ENCODE data around the gene PTK7.

The PTK7 gene

GRCh38 chr6:43175676-43176422, 99.7 kb downstream of the PTK7 start:
- no peak overlapping the region for H3K4me3 ChIP-seq (ENCODE audit: low read depth, low read length)
- no peak for TF ChIP-seq CTCF (IDR thresholded peaks at IDR 0.05; ENCODE audit: borderline replicate concordance, insufficient read depth, low read depth, low read length)

GRCh38 chr6:43176423-43176786, 100.3 kb downstream of the PTK7 start:
- no peak overlapping the region for H3K4me3 ChIP-seq (ENCODE audit: low read depth, low read length)
- no peak for TF ChIP-seq CTCF (IDR thresholded peaks at IDR 0.05; ENCODE audit: borderline replicate concordance, insufficient read depth, low read depth, low read length)

GRCh38 chr6:43178150-43178549, 102.0 kb downstream of the PTK7 start:
- no peak for TF ChIP-seq CTCF (IDR thresholded peaks at IDR 0.05; ENCODE audit: borderline replicate concordance, insufficient read depth, low read depth, low read length)

GRCh38 chr6:43178951-43179830, 103.1 kb downstream of the PTK7 start:
- TF ChIP-seq CTCF (IDR thresholded peaks at IDR 0.05; ENCODE audit: borderline replicate concordance, insufficient read depth, low read depth, low read length): no peak
- no peak overlapping the region for H3K4me3 ChIP-seq (ENCODE audit: low read depth, low read length)

More at GRCh38 chr6:43178150-43178549, 102.0 kb downstream of the PTK7 start:
- H3K4me3 ChIP-seq (ENCODE audit: low read depth, low read length): no peak overlapping the region

- no peak for TF ChIP-seq CTCF (IDR thresholded peaks at IDR 0.05; ENCODE audit: borderline replicate concordance, insufficient read depth, low read depth, low read length)
- H3K4me3 ChIP-seq (ENCODE audit: low read depth, low read length): no peak overlapping the region
Observed at GRCh38 chr6:43180058-43180457, 103.9 kb downstream of the PTK7 start.

GRCh38 chr6:43180985-43181384, 104.9 kb downstream of the PTK7 start:
- no peak for TF ChIP-seq CTCF (IDR thresholded peaks at IDR 0.05; ENCODE audit: borderline replicate concordance, insufficient read depth, low read depth, low read length)
- H3K4me3 ChIP-seq (ENCODE audit: low read depth, low read length): no peak overlapping the region

GRCh38 chr6:43181621-43181941, 105.5 kb downstream of the PTK7 start:
- peak overlapping the region; percentile 65 for H3K4me3 ChIP-seq (ENCODE audit: low read depth, low read length)
- no peak for TF ChIP-seq CTCF (IDR thresholded peaks at IDR 0.05; ENCODE audit: borderline replicate concordance, insufficient read depth, low read depth, low read length)
